GM19328 (cell line): ENCODE results near the gene LTBR.
"Not testable (repeated sequence)": the region's sequence is repeated elsewhere in the genome, so short reads cannot be mapped to it uniquely, and the experiment has no call there.

ENCODE experiments used
- ATAC-seq: cut with Tn5 transposase; IDR thresholded peaks from one replicate; pipeline ENCODE4 v1.9.1; 2021; ENCODE audit warnings: mild to moderate bottlenecking, moderate library complexity; ENCODE audit not compliant: unreplicated experiment

Gene LTBR

DNA sequence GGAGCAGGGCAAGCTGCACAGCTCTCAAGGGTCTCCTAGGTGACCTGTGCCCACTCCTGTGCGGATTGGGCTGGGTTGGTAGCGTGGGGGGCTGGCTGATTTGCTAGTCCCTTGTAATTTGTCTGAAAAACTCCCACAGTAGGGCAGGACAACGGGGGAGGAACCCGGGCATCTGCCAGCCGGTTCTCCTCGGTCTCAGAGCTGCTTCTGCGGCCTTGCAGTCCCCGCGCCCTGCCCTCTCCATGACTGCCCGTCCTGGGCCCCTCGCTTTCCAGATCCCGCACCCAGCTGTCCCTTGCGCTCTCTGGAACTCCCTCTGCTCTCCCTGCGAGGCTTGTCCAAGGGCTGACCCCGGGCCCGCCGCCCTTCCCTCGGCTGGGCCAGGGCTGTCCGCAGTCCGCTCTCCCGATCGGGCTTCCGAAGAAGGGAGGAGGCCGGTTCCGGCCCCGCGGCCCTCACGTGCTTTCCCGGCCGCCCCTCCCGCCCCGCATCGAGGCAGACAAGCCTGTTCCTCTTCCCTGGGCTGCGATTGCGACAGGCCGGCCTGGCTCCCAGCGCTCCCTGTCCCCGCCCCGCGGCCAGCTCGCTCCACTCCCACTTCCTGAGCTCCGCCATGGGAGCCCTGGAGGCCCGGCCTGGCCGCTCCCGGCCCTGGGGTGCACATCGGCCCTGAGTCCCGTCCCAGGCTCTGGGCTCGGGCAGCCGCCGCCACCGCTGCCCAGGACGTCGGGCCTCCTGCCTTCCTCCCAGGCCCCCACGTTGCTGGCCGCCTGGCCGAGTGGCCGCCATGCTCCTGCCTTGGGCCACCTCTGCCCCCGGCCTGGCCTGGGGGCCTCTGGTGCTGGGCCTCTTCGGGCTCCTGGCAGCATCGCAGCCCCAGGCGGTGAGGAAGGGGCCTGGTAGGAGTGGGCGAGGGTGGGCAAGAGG, at the start of gene LTBR:
Gene LTBR (plus strand): TSS at position 591 of the 927 bp plus-strand sequence. CDS start 197 bp downstream, at position 788.
- no peak for ATAC-seq

DNA sequence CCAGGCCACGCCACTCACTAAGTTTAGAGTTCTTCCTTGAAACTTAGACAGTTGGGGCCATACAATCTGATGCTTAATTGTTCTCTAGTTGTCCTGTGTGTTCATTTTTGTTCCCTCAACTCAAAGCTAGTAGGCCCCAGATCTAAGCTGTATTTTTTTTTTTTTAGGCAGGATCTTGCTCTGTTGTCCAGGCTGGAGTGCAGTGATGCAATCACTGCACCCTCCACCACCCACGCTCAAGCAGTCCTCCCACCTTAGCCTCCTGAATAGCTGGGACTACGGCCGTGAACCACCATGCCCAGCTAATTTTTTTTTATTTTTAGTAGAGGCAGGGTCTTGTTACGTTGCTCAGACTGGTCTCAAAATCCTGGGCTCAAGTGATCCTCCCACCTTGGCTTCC, 49.6 kb upstream of the LTBR start:
- ATAC-seq: no peak

DNA sequence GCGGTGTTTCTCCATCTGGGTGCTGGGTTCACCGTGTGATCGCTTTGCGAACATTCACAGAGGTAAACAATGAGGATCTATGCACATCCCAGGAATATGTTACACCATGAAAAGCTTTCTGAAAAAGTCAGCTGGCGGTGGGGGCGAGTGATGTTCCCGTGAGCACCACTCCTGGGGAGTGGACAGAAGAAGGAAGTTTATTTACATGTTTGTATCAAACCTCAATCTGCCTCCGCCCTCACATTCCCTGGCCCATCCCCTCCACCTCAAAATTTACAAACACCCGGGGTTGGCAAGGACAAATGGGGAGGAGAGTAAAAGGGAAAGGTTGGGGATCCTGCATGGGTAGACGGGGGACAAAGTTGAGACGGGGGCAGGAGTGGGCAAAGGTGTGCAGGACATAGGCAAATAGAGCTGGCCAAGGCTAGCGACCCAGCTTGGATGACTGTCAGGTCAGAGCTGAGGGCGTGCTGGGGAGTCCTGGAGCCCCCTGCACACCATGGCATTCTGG, 49.0 kb upstream of the LTBR start:
- no peak for ATAC-seq

DNA sequence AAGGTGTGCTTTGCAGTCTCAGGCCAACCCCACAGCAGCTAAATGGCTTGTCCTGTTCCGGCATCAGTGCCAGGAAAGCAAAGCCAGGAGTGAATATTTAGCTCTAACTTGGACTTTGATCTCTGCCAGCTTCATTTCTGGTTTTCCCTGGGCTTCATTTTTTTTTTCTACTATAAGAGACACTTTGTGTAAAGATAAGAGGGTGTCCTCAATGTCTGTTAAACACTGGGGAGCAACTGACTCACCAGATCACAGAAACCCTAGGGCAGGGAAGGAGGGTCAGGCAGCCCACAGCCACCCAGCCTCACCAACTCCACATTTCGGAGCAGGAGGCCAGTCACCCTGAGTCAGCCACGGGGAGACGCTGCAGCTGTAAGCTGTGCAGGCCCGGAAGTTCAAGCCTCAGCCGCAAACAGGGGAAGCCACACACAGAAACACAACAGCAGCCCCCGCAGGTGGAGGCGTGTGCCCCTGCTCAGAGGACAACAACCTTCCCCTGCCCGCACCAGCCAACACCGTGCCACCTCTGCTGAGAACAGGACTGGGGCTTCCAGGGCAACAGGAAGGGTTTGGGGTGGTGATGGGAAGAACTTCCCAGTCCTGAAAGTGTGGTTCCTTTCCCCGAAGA, 48.4 kb upstream of the LTBR start:
- ATAC-seq: peak; percentile 73

DNA sequence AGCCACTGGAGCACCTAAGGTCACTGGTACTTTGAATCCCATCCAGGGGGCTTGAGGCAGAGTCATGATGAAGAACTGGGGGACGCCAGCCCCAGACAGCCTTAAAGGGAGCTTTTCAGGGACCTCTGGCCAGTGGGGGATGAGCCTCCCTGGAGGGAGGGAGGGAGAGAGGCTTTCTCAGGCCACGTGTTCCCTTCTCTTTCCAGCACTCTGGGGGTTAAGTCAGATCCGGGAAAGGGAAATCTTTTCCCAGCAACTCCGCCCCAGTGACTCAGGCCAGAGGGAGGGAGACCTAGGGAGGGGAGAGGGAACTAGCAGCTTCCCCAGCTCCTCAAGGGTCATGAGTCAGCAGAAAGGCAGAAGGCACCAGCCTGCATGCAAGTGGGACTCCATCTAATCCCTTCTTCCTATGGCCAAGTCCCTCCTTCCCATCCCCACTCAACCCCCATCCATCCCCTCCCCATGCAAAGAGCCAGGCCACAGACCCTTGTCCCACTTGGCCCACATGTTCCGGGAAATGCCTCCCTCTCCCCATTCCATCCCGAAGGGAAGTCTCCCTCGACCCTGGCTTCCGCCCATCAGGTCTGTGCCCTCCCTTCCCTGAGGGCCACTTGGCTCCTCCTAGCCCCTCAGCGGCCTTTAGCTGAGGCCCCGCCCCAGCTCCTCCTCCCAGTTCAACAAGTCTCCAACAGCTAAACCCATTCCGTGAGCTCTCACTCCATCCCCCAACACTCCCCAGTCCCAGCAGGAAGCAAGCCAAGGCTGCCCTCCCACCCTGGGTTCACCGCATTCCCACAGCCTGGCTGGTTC, 47.7 kb upstream of the LTBR start:
- no peak for ATAC-seq

DNA sequence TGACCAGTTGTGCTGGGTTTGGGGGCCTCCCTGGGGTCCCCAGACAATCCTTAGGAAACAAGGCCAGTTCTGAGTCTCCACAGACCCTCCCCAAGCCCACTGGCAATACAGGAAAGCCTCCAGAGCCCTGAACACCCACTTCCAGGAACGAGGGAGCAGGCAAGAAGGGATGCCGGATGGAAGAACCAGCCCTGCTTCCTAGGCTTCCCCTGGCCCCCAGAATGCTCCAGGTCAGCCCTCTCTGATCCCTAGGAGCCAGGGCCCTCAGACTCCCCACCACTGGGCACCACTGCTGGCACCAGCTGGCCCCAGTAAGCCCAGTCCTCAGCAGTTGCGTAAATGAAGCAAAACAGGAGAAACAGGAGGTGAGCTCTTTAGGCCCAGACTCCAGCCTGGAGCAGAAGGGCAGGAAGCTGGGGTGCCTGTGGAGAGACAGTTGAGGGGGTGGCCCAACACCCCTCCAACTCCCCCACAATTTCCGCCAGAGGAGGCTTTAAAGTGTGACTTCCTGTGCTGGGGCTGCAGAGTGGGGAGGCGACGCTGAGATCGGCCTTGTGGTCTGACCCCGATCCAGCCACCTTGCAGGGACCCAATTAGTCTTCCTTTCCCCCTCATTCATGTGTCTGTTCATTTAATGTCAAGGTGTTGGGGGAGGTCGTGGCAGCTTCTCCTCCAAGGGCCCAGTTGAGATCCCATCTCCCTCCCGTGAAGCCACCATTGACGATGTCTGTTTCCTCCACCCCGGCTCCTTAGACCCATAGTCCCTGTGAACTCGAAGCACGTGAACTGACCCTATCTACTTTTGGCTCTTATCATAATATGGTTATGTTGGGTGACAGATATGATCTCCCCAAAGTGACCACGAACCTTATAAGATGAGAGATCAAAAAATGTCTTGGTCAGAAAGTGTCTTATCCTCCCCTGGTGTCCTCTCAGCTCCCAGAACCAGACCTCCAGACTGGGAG, 46.8 kb upstream of the LTBR start:
- no peak for ATAC-seq

DNA sequence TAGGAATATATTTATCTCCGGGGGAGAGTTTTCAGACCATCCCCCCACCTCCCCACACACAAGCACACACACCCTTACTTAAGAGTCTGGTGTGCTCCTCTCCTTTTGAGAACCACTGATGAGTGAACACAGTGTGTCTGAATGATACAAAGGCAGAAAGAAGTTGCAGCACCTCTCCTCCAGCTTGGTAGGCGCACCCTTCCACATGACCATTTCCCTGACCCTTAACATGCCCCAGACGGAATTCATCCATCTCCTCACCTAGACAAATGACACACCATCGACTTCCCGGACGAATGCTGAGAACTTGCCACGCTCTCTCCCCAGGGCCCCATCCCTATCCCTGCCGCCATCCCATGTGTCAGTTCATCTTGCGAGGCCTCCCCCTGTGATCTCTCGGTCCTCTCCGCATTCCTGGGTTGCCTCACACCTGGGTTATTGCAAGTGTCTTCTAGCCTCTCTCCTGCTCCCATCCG, 46.0 kb upstream of the LTBR start:
- no peak for ATAC-seq

DNA sequence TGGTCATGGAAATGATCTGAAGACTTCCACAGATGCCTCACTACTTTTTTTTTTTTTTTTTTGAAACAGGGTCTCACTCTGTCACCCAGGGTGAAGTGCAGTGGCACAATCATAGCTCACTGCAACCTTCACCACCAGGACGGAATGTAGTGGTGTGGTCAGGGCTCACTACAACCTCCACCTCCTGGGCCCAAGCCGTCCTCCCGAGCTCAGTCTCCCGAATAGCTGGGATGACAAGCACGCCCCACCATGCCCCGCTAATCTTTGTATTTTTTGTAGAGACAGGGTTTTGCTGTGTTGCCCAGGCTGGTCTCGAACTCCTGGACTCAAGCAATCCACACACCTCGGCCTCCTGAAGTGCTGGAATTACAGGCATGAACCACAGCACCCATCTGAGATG, 45.4 kb upstream of the LTBR start:
- ATAC-seq: not testable (repeated sequence)

DNA sequence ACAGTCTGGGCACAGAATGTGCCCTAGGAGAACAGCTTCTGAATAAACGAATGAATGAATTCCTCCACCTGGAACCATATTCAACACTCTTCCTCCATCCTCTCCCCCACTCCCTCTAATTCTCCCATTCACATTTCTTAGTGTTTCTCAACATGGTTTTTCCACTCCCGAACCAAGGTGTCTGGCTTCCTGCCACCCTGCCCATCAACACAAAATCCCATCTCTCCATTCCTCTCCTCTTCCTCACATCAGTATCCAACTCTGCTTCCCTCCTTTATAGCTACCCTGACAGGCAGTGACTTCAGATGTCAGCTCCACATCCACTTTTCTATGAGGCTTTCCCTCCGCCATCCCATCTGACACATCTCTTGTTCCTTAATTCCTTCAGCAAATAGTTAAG, 45.0 kb upstream of the LTBR start:
- no peak for ATAC-seq

DNA sequence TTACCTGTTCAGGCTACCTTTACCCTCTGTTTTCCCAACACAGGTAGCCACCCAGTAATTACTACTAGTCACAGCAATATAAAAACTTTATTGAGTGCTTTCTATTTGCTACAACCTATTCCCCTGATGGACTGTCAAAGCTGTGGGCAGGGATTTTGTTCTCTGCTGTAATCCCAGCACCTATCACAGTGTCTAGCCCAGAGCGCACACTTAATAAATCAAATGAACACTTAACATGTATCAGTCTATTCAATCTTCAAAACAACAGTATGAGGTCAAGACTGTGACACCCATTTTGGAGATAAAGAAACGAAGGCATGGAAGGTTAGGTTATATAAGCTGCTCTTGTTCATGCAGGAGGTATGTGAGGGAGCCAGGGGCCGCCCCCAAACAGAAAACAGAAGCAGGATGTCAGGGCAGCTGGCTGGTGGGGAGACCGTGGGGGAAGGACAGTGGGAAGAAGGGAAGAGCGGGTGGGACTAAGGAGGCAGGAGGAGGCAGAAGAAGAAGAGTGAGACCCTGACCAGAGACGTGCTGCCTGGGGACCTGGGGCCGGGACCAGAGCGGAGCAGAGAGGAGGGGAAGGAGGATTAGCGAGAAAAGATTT, 43.8 kb upstream of the LTBR start:
- no peak for ATAC-seq

DNA sequence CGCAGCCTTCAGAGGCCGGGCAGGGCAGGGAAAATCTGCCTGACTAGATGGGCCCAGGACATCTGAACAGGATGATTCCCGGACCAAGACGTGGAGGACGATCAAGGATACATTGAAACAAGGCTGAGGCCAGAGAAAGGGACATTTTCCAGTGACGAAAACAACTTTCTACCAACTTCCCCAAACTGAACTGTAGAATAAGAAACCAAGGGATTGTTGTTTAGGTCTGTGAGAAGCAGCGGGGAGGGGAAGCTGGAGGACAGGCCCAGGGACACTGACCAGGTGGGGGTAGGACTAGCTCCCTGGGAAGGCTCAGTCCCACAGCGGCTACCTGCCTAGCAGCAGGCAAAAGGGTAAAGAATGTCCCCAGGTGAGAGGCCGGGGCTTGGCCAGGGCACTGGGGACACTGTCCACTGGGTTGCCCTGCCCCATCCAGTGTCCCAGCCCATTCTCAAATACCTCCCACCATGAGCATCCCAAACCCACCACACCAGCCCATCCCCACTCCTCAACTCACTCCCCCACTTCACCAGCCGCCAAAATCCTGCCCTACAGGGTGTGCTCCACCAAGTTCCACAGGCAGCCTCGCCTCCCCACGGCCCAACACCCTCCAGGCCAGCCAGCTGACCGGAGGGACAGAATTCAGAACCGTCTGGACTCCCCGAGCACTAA, 43.1 kb upstream of the LTBR start:
- ATAC-seq: no peak

DNA sequence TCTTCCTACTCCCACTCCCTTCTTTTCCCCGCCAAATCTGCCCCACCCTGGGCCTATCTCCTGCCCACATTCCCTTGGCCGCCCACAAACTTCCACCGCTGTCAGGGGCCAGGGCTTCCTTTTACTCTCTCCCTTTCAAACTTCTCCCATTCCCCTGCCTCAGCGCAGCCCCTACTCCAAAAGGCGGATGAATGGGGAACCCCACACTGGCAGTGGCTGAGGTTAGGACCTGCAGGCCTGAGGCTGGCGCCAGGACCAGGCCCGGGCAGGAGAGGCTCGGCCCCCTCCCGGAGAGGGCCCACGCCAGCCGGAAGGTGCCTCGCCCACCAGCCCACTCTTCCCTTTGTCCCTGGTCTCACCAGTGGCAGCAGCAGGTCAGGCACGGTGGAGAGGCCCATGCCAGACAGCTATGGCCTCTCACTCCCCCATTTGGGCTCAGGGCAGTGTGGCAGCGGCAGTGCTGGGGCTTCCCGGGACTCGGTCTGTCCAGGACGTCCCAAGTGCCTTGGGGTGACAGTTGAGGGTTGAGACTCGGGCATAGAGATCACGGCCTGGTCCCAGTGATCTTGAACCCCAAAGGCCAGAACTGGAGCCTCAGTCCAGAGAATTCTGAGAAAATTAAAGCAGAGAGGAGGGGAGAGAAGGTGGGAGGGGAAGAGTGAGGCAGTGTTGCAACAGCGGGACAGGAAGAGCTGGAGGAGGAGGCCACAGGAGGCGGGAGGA, 42.4 kb upstream of the LTBR start, which contains the start of gene TNFRSF1A:
Gene TNFRSF1A (minus strand): TSS at position 660 of the 723 bp plus-strand sequence. CDS start 262 bp downstream, at position 398.
- no peak for ATAC-seq

DNA sequence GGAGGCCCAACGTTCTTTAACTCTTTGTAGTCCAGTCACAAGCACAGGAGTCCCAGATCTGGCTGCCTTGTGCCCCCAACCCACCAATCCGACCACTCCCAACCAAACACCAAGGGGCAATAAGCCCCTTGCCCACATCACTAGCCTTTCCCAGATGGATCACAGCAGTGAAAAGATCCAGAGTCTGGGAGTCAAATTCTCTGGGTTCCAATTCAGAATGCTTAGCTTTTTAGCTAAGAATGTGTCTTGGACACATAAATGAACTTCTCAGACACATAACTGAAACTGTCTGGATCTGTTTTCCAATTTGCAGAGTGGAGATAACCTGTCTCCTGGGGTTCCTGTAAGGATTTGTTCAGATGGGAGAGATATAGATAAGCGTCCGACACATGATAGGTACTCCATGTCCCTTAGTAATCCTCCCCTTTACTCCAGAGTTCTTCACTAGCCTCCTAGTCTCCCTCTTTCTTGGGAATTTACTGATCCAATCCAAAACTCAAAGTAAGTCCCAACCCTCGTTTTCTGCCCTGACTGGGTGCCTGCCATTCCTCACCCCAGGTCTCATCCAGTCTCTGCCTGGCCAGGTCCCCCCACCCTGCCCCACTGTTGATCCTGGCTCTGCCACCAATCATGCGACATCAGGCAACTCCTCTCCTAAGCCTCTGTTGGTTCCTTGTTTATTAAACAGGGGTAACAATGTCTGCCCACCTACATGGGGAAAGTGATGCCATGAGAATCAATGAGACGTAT, 41.6 kb upstream of the LTBR start:
- ATAC-seq: no peak

DNA sequence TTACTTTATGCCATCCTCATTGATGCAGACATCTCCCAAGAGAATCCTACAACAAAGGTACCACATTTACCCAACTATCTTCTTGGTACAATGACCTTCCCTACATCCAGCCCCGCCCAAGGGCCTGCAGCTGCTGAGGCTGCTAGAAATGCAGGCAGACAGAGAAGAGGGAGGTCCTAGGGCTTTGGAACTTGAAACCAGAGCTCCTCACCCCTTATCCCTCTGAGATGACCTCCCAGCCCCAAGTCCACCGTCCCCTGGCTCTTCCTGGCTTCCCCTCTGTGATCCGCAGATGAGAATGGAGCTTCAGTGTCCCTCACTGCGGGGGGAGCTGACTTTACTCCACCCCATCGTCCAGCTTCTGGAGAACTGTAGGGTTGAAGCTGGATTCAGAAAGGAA, 40.4 kb upstream of the LTBR start:
- ATAC-seq: no peak

DNA sequence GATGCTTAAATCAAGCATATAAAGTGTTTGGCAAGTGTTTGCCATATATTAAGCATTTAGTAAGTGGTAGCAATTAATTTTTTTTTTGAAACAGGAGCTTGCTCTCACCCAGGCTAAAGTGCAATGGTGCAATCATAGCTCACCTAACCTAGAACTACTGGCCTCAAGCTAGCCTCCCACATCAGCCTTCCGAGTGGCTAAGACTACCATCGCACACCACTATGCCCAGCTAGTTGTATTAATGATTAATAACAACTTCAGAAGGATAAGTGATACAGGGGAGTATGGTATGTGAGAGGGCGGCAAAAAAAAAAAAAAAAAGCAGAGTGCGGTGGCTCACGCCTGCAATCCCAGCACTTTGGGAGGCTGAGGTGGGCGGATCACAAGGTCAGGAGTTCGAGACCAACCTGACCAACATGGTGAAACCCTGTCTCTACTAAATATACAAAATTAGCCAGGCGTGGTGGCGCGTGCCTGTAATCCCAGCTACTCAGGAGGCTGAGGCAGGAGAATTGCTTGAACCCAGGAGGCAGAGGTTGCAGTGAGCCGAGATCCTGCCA, 39.8 kb upstream of the LTBR start:
- ATAC-seq: not testable (repeated sequence)

DNA sequence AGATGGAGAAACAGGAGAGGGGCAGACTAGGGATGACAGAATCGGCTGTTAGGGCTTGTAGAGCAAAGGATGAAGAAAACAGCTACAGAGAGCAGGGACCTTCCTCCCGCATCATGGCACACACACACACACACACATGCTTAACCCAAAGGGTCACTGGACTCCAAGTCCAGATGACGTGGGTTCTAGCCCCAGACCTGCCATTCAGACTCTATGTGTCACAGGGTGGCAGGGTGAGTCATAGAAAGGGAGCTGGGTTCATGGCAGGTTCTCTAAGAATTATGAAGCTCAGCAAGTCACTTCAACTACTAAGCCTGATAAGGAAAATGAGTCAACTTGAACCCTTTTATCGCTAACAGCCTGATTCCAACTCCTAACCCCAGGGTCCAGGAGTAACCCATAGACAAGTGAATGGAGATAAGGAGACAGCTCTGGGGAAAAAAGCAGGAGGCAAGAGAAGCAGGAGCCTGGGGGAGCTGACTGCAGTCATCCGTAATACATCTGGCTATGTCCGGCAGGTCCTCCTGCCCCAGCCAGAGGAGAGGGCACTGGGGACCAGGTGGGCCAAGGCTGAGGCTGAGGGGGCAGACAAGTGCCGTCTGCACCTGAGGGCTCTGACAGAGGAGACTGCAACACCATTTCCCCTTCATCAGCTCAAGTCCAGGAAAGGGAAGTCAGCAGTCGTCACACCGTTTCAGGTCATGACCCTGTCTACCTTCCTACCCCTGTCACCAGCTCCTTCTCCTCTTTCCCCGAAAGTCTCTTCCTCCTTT, 38.5 kb upstream of the LTBR start:
- ATAC-seq: no peak
